HG03045 (cell line): ENCODE data around the gene MEIKIN.
"Not testable (repeated sequence)": the region's sequence is repeated elsewhere in the genome, so short reads cannot be mapped to it uniquely, and the experiment has no call there.

Source experiments
- ATAC-seq: cut with Tn5 transposase; IDR thresholded peaks from one replicate; pipeline ENCODE4 v1.9.1; 2021; ENCODE audit warnings: mild to moderate bottlenecking, moderate library complexity; ENCODE audit not compliant: unreplicated experiment

MEIKIN gene

DNA sequence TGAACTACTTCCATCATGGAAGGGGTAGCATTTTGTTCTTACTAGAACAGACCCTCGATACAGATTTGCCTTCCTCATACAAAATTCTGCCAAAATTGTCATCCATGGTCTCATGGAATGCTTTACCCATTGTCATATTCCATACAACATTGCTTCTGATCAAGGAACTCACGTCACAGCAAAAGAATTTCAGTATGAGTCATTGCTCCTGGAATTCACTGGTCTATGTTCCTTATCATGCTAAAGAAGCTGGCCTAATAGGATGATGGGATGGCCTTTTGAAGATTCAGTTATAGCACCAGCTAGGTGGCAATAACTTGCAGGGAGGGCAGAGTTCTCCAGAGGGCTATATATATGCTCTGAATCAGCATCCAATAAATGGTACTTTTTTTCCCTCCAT is 130.5 kb downstream of the MEIKIN start:
- ATAC-seq: no peak

DNA sequence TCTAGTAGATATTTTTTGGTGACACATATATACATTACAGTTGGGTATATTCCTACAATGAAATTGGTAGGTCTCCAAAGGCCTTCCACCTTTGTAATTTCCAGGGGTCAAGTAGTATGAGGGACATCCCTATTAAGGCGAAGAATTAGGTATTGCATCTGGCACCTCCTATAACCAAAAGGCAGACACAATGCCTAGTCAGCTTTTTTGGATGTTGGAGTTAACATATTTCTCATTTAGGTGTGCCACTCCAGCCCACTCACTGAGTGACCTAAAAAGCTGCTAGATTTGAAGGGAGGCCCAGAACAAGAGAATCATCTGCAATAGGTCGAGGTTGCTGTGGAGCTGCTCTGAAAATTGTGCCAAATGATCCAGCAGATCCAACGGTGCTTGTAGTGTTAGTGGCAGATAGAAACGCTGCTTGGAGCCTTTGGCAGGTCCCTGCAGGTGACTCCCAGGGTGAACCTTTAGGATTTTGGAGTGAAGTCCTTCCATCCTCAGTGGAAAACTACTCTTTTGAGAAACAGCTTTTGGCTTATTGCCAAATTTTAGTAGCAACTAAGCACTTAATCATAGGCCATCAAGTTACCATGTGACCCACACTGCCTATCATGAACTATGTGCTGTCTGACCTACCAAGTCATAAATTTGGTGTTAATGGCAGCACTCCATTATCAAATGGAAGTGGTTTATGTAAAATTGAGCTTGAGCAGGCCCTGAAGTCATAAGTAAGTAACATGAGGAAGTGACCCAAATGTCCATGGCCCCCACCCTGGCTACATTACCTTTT is 132.9 kb downstream of the MEIKIN start:
- no peak for ATAC-seq

DNA sequence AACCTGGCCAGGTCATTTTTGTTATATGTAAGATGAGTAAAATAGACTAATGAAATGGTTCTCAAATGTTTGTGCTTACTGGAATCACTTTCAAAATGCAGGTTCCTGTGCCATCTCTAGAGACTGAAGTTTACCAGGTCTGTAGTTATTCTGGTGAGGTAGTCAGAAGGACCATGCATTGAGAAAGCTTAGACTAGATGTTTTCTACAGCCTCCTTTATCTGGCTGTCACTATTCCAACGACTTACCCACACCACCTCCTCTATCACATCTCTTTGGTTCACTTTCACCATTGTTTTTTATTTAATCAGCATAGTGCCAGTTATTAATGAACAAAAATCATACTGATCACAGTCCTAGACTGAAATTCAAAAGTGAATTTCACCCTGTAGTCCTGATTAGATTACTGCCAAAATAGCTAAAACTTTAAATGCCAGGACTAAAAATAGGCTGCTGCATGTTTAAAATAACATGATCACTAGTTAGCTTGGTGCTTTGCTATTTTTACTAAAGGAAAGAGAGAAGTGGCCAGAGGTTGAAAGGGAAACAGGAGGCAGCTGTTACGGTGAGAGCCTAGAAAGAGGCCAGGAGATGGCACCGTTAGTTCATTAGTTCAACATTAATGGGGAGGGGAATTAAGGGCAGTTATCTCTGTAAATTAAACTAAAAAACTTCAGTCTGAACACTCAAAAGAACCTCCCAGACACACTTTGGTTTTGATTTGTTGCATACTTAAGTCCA is 134.8 kb downstream of the MEIKIN start:
- ATAC-seq: no peak

DNA sequence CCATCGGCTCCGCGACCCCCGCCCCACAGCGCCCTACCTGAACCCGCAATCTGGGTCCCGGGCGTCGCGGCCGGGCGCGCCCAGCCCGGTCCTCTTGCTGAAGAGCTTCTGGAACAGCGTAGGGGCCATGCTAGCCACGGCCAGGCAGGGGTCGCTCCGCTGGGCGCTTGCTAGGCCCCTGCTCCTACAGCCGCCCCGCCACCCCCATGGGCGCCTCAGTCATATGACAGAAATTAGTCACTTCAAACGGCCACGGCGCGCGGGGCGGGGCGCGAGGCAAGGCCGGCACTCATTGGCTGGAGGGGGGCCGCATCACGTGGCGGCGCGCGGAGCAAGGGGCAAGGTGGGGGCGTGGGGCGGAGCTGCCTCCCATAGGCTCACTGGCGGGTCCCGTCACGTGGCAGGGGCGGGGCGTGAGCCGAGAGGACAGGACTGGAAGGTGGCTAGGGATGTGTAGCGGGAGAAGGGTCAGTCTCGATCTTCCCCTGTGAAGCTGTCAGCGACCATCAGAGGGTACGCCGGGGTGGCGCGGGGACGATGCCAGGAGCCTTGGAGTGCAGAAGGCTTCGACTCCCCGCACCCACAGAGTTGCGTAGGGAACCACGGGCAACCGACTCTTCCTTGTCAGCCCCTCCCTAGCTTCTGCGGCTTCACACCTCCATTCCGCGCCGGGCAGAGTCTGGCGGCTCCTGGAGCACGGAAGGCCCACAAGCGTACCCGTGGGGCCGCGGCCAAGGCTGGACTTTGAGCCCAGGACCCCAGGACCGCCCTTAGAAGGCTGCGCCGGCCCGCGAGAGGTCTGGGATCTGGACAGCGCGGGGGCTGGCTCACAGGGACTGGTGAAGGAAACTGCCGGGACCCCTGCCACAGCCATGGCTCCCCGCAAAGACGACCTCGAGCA is 148.4 kb downstream of the MEIKIN start, which contains the start of gene FNIP1:
Gene FNIP1 (minus strand): TSS at position 225 of the 901 bp plus-strand sequence. CDS start 96 bp downstream, at position 129.
- peak; percentile 96 for ATAC-seq

DNA sequence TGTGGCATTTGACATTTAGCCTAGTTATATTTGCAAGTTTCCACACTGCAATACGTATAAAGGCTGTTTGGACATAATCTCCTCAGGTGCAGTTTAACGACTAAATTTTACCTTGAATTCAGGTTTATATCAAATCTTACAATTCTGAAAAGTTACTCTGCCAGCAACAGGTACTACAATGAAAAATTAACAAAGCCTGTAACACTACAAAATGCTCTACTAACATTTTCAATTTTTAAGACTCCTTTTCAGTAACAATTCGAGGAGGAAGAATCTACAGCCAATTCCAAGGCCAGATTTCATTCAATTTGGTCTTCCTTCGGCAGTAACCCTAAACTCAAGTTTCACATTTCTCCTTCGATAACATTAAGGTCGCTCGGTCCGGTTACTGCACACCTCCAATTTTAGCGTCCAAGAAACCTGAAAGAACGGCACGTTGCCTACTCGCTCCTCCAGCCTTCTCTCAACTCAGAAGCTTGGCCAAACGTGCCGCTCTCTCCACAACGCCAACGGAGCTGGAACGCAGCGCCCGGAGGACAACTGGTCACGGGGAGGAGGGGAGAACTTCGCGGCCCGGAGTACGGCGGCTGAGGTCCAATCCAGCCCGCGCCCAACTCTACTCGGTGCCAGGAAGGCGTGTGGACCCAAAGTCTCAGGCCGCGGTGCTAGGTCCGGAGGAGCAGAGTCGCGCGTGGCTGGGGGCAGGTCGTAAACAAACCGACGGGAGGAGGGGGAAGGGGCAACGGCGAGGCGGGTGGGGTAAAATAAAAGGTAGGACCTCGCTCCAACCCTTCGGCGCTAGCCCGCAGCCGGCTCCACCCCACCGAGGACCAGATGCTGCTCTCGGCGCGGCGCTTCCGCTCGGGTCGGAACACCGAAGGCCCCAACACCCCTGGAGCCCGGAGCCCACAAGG is 149.3 kb downstream of the MEIKIN start:
- peak; percentile 30 for ATAC-seq

DNA sequence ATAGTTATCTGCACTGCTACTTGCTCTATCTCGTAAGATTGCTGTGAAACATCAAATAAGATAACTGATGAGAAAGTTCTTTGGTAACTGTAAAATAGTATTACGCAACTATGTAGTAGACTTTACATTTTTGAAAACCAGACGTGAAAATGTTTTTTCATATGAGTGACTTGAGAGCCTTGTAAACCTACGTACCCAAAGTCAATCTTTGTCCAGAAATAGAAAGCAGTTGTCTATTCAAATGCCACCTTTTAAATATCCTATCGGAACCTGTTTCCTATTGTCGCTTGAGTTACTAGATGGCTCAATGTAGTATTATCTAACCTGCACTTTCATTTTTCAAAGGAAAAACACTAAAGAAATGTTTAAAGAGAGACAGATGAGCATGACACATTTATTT is 150.2 kb downstream of the MEIKIN start:
- ATAC-seq: no peak

DNA sequence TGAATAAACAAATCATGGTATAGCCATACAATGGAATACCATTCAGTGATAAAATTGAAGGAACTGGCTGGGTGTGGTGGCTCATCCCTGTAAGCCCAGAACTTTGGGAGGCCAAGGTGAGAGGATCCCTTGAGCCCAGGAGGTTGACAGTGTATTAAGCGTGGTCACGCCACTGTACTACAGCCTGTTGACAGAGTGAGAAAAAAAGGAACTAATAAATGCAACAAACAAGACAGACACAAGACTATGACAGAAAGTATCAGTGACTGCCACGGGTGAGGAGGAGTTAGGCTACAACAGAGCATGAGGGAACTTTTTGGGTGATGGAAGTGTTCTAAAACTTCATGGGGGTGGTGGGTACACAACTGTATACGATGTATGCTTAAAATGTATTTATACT is 150.9 kb downstream of the MEIKIN start:
- ATAC-seq: no peak

DNA sequence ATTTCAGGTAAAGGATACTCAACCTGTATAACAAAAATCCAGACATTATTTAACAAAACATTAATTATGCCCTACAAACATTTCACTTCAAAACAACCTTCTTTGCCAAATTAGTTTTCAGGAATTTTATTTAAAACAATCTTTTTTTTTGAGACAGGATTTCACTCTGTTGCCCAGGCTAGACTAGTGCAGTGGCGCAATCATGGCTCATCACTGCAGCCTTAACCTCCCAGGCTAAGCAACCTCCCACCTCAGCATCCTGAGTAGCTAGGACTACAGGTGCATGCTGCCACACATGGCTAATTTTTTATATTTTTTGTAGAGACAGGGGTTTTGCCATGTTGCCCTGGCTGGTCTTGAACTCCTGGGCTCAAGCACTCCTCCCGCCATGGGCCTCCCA is 152.6 kb downstream of the MEIKIN start:
- no peak for ATAC-seq

DNA sequence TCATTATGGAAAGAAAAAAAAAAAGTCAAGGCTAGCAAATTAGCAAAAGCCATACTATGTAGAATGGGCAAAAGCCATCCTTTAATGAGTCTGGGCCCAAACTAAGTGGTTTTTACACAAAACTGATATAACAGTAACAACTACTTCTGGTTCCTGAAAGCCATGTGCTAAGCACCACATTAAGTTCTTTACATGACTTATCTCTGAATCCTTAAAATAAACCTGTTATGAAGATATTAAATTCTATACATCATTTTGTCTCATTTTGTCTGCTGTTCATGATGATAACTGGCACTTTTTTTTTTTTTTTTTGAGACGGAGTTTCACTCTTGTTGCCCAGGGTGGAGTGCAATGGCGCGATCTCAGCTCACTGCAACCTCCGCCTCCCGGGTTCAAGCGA is 153.6 kb downstream of the MEIKIN start:
- ATAC-seq: no peak

DNA sequence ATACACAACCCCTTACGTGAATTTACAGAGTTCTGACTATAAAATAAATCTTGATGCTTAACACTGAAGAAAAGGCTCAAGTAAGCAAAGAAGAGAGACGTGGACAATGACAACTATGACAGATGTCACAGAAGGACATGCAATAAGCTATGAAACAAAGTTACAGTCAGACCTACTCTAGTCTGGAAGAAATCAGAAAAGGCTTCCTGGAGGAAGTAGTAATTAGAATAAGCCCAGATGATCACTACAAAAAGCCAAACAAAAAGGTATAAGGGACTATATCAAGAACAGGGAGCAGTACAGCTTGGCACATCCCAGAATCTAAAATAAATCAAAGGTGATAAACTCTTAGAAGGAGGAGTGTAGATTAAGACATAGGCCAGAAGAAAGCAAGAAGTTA is 154.9 kb downstream of the MEIKIN start:
- no peak for ATAC-seq

DNA sequence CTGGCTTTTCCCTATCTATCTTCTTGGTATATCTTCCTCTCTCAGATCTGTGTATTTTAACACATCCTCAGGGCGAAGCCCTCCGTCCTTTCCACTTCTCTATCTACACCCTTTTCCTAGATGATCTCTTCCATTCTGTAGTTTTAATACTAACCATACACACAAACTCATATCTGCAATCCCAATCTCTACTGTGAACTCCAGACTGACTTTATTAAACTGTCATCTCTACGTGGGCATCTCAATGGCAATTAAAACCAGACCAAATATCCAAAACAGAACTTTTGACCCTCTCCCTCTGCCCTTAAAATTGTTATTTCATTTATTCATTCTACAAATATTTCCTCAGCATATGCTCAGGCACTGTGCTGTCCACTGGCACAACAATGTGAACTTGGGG is 155.7 kb downstream of the MEIKIN start:
- ATAC-seq: no peak

DNA sequence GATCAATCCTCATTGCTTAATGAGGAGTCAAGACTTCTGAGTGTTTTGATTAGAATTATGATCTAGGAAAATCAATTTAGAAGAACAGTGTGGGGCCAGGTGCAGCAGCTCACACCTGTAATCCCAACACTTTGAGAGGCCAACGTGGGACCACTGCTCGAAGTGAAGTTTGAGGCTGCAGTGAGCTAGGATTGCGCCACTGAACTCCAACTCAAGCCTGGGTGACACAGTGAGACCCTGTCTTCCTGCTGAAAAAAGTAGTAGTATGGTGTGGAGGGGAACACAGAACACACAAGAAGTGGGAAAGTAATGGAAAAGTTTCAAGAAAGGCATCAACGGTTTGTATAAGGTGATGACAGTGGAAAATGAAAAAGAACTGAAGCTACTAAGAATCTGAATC is 157.7 kb downstream of the MEIKIN start:
- no peak for ATAC-seq

DNA sequence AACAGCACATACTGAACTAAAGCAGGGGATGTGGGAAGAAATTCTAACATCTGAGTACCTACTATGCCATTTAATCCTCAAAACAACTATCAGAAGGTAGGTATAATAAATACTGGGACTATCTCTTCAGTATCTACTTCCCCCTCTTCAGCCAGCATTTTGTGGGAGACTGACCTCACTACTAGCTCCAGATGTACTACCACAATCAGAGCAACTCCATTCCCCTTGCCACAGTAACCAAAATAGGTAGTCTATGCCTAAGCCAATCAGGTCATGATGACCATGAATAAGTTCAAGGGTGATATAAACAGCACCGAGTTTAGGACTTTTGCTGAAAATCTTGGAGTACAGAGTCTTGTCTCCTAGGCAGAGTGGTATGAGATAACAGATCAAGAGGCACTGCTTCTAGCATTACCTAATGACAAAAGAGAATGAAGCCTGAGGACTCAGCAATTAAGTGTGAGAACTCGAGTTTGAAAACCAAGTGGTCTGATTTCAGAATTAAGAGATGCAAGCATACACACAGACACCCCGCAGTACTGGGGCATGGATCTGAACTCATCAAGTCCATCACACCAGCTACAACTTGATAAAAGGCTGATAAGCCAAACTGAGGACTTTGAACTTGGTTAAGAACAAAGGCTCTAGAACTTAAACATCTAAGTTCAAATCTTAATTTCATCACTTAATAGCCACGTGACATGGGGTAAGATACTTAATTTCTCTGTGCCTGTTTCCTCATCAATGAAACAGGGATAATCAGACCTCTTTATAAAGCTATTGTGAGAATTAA is 158.4 kb downstream of the MEIKIN start:
- no peak for ATAC-seq

DNA sequence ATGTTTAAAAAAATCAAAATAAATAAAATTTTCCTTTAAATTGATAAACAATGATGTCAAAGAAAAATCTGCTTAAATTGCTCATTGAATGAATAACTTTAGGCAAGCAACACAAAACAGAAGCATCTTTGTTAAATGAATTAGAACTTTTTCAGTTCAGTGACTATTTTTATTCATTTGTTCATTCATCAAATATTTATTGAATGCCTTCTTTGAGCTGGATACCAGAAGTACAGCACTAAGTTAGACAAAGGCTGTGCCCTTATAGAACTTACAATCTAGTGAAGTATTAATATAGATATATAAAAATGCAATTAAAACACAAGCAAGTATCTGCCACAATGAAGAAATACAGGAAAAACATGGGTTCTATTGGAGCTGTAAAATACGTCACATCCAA is 159.4 kb downstream of the MEIKIN start:
- ATAC-seq: no peak

DNA sequence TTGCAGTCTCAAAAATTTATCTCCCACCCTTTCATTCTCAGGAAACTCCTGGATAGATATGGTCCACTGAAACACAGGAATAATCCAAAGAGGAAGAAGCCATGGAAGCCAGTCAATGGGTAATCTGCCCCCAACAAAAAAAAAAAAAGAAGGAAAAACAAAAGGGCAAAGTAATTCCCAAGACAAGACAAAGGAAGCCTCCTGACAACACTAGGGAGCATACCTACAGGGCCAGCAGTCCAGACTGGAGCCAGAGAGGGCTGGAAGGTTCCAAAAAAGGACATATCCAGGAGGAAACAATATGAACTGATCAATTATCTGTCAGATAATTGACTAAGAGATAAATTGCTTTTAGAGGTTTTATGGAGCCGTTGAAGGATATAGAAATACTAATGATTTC is 161.6 kb downstream of the MEIKIN start:
- ATAC-seq: no peak

DNA sequence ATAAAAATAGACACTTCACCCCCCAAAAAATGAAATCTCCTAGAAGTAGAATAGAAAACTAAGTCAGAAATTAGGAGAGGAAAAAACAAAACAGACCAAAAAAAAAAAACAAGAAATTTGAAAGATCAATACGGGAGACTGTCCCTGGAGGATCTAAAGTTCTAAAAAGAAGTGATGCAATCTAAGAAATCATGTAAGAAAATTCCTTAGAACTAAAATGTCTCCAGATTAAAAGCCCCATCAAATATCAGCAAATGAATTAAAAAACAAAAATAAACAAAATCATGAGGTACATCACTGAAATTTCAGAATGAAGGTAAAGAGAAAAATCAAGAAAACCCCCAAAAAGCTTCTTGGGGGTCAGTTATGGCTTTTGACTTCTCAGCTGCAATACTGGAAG is 162.1 kb downstream of the MEIKIN start:
- no peak for ATAC-seq

DNA sequence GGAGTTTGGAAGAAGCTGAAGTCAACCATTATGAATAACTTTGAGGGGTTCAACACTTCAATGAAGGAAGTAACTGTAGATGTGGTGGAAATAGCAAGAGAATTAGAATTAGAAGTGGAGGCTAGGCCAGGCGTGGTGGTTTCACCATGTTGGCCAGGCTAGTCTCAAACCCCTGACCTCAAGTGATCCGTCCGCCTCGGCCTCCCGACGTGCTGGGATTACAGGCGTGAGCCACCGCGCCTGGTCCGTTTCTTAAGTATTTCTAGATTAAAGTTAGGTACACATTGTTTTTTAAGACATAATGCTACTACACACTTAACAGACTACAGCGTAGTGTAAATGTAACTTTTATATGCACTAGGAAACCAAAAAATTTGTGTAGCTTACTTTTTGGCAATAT is 162.7 kb downstream of the MEIKIN start:
- no peak for ATAC-seq

DNA sequence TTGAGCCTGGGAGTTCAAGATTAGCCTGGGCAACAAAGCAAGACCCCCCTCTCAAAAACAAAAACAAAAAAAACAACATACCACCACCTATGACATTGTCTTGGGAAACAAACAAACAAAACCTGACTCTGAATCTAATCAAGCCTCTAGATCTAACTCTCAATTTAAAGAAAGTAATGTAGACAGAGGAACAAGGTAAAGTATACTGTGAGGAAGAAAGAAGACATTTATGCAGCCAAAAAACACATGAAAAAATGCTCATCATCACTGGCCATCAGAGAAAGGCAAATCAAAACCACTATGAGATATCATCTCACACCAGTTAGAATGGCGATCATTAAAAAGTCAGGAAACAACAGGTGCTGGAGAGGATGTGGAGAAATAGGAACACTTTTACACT is 167.3 kb downstream of the MEIKIN start:
- ATAC-seq: not testable (repeated sequence)

DNA sequence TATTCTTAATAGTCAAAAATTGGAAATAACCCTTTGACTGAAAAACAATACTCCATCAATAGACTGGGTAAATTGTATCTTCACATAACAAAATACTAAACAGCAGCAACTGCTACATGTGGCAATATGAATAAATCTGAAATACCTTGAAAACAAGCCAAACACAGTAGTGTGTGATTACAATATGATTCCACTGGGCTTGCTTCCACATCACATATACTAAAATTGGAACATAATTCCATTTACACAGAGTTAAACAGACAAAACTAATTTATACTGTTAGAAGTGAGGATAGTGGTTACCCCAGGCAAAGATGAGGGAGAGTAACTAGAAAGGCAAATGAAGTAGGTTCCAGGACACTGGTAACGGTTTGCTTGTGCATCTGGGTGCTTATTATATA is 169.0 kb downstream of the MEIKIN start:
- no peak for ATAC-seq
